HepG2 (cell line): Measurements from ENCODE around the gene ST7L. TPM values are rescaled to one million over a fixed set of nuclear protein-coding genes. Genes with fewer than 3 reads are reported as not detected.

Experiments used
- ATAC-seq: fragments of 200-7000 bp; cut with Tn5 transposase; 3 replicates; pipeline ENCODE4 v1.9.1; 2020; ENCODE audit warnings: mild to moderate bottlenecking, moderate library complexity
- BruUV-seq: library from RNA; stranded (reverse); fragments of 400-500 nt; replicated peaks from 2 replicates; lab custom pipeline; 2021; lab: Mats Ljungman, UMichigan
- CTCF ChIA-PET: fragments of 300-600 bp; formaldehyde crosslinking; extraction: SDS; loops from one replicate; lab custom pipeline; 2021; ENCODE audit warnings: low total read pairs, inconsistent platforms, low intra/inter-chr PET ratio; lab: Yijun Ruan, JAX
- POLR2A ChIA-PET: fragments of 350-600 bp; sonication (Branson Sonifier 250); formaldehyde crosslinking; loops from one replicate; lab custom pipeline; 2020; ENCODE audit warnings: antibody characterized with exemption, inconsistent platforms; lab: Yijun Ruan, JAX
- DNase-seq: peaks from one replicate; pipeline ENCODE4 v3.0.0-alpha.2; 2015; ENCODE audit warnings: low spot score
- FAIRE-seq: peaks from 3 replicates; lab custom pipeline; 2011; peaks lifted over from hg19 to GRCh38; lab: Jason Lieb, UNC
- H2AFZ ChIP-seq: one replicate; pipeline ENCODE4 v1.6.1; 2011; ENCODE audit warnings: low read length, inconsistent platforms
- H3K27ac ChIP-seq: fragments of 300-600 bp; 3 replicates; pipeline ENCODE4 v1.8.0; 2011; ENCODE audit warnings: mixed run types, mild to moderate bottlenecking, mixed read lengths, low read length, inconsistent platforms; ENCODE audit not compliant: insufficient read depth; ENCODE audit errors: extremely low read length
- H3K27me3 ChIP-seq, 2 experiments: fragments of 200-600 bp in 1 of 2; 2 replicates in 1 of 2; 3 replicates in 1 of 2; pipeline versions ENCODE4 v1.6.0 to v1.8.0; 2011; ENCODE audit warnings: low read length in 2 of 2, mild to moderate bottlenecking in 2 of 2, moderate library complexity in 2 of 2, inconsistent platforms in 1 of 2; ENCODE audit not compliant: insufficient read depth in 2 of 2, control insufficient read depth in 1 of 2
- H3K36me3 ChIP-seq, 2 experiments: fragments of 200-600 bp in 1 of 2; replicated peaks in 1 of 2; 2 replicates in 1 of 2; 3 replicates in 1 of 2; pipeline versions ENCODE4 v1.5.1 to v1.8.0; 2011; ENCODE audit warnings: low read length in 2 of 2, inconsistent platforms in 1 of 2; ENCODE audit not compliant: insufficient read depth in 2 of 2, control insufficient read depth in 1 of 2
- H3K4me1 ChIP-seq: 2 replicates; pipeline ENCODE4 v1.5.1; 2012; ENCODE audit warnings: low read length, inconsistent platforms; ENCODE audit not compliant: insufficient read depth
- H3K4me2 ChIP-seq: 2 replicates; pipeline ENCODE4 v1.6.0; 2011; ENCODE audit warnings: low read depth, low read length, inconsistent platforms
- H3K4me3 ChIP-seq, 3 experiments: fragments of 200-600 bp in 1 of 3; sonication (generic), shearing (Covaris generic) in 1 of 3; replicated peaks in 1 of 3; 2 replicates each; pipeline ENCODE4 v1.5.1; 2011 to 2016; ENCODE audit warnings: low read length in 3 of 3, inconsistent platforms in 2 of 3, low read depth in 2 of 3, mild to moderate bottlenecking in 2 of 3, control low read depth in 1 of 3, mixed read lengths in 1 of 3; ENCODE audit not compliant: insufficient read depth in 1 of 3
- H3K79me2 ChIP-seq: one replicate; pipeline ENCODE4 v1.6.1; 2011; ENCODE audit warnings: low read length, inconsistent platforms; ENCODE audit not compliant: insufficient read depth
- H3K9ac ChIP-seq: 2 replicates; pipeline ENCODE4 v1.6.0; 2011; ENCODE audit warnings: mild to moderate bottlenecking, low read depth, low read length, inconsistent platforms; ENCODE audit not compliant: insufficient read depth
- H3K9me3 ChIP-seq: 2 replicates; pipeline ENCODE4 v1.5.1; 2012; ENCODE audit warnings: mild to moderate bottlenecking, low read length
- H4K20me1 ChIP-seq: 2 replicates; pipeline ENCODE4 v1.6.0; 2011; ENCODE audit warnings: inconsistent platforms, mild to moderate bottlenecking, low read length, moderate library complexity; ENCODE audit not compliant: insufficient read depth
- HDAC6 ChIP-seq: fragments of 200-600 bp; sonication (generic); IDR thresholded peaks from 2 replicates; pipeline ENCODE4 v1.7.0; 2017; ENCODE audit warnings: mild to moderate bottlenecking, antibody characterized with exemption, low read length, low read depth
- HMGA1 ChIP-seq: sonication (generic); formaldehyde crosslinking; conservative IDR thresholded peaks from 2 replicates; pipeline ENCODE4 v1.4.0; 2020; ENCODE audit warnings: missing genetic modification reagents
- MXD4 ChIP-seq: IDR thresholded peaks from 2 replicates; pipeline ENCODE4 v1.6.1; 2016; ENCODE audit warnings: mild to moderate bottlenecking, missing biosample characterization, missing genetic modification reagents
- RORA ChIP-seq: sonication (generic); formaldehyde crosslinking; IDR thresholded peaks from 2 replicates; pipeline ENCODE4 v1.5.0; 2020; ENCODE audit warnings: mild to moderate bottlenecking, missing genetic modification reagents, moderate library complexity
- SAP130 ChIP-seq: IDR thresholded peaks from 2 replicates; pipeline ENCODE4 v1.6.1; 2016; ENCODE audit warnings: low read depth
- YY1 ChIP-seq: IDR thresholded peaks from 2 replicates; pipeline ENCODE4 v1.6.1; 2011; ENCODE audit warnings: low read length, low read depth, moderate library complexity, mild to moderate bottlenecking; ENCODE audit not compliant: insufficient read depth, insufficient replicate concordance
- ZC3H4 ChIP-seq: sonication (generic); formaldehyde crosslinking; IDR thresholded peaks from 2 replicates; pipeline ENCODE4 v1.4.0; 2020; ENCODE audit warnings: missing genetic modification reagents, borderline replicate concordance
- ZFP90 ChIP-seq: sonication (generic); formaldehyde crosslinking; IDR thresholded peaks from 2 replicates; pipeline ENCODE4 v1.8.0; 2022; ENCODE audit warnings: missing genetic modification reagents, mild to moderate bottlenecking, inconsistent platforms, borderline replicate concordance
- ZNF510 ChIP-seq: sonication (generic); formaldehyde crosslinking; IDR thresholded peaks from 2 replicates; pipeline ENCODE4 v1.4.0; 2020; ENCODE audit warnings: low read depth, mild to moderate bottlenecking, missing genetic modification reagents
- ZNF543 ChIP-seq: sonication (generic); formaldehyde crosslinking; IDR thresholded peaks from 2 replicates; pipeline ENCODE4 v1.4.0; 2020; ENCODE audit warnings: mild to moderate bottlenecking, missing genetic modification reagents
- ZNF570 ChIP-seq: sonication (generic); formaldehyde crosslinking; IDR thresholded peaks from 2 replicates; pipeline ENCODE4 v1.4.0; 2020; ENCODE audit warnings: mild to moderate bottlenecking, missing genetic modification reagents, borderline replicate concordance
- ZNF605 ChIP-seq: sonication (generic); formaldehyde crosslinking; IDR thresholded peaks from 2 replicates; pipeline ENCODE4 v1.8.0; 2022; ENCODE audit warnings: mild to moderate bottlenecking, missing genetic modification reagents
- ZNF614 ChIP-seq: IDR thresholded peaks from 2 replicates; pipeline ENCODE4 v1.6.1; 2018; ENCODE audit warnings: missing biosample characterization, missing genetic modification reagents, inconsistent platforms, borderline replicate concordance
- ZNF720 ChIP-seq: sonication (generic); formaldehyde crosslinking; IDR thresholded peaks from 2 replicates; pipeline ENCODE4 v1.4.0; 2020; ENCODE audit warnings: missing genetic modification reagents
- ZNF790 ChIP-seq: sonication (generic); formaldehyde crosslinking; IDR thresholded peaks from 2 replicates; pipeline ENCODE4 v1.8.0; 2022; ENCODE audit warnings: missing genetic modification reagents, mild to moderate bottlenecking, borderline replicate concordance
- WGBS: methylation state at CpG from one replicate; pipeline ENCODE4 v1.1.6; 2017; ENCODE audit warnings: low lambda C conversion rate; 5-methylcytosine and 5-hydroxymethylcytosine counted together
- in situ Hi-C: cut with HindIII; loops from 2 replicates; pipeline ENCODE4 v1.10.0; 2017; ENCODE audit warnings: low pct_unique_long_range_greater_than_20kb; ENCODE audit not compliant: extremely low pct_ligation_motif_present
- intact Hi-C: fragments of 100-400 bp; cut with micrococcal nuclease; formaldehyde crosslinking; loops from one replicate; pipeline ENCODE4 v1.10.0; 2022; ENCODE audit not compliant: unreplicated experiment
- polyA plus RNA-seq, 8 experiments: library from polyadenylated mRNA; depleted of rRNA in 3 of 8; stranded (reverse) in 7 of 8; unstranded in 1 of 8; fragments of >200 nt; fragmentation: Illumina TruSeq in 4 of 8; extraction: Trizol in 4 of 8; gene quantifications; 2 replicates each; pipeline versions ENCODE4 v1.2.1 to v1.2.3, GENCODE V29; 2011 to 2016; ENCODE audit warnings: low read depth in 4 of 8, missing spikeins in 1 of 8, mixed read lengths in 1 of 8; ENCODE audit not compliant: insufficient read depth in 1 of 8
- total RNA-seq, 5 experiments: library from RNA; depleted of rRNA; stranded (reverse); fragments of >200 nt; fragmentation: Illumina TruSeq; extraction: Trizol; gene quantifications; 2 replicates each; pipeline ENCODE4 v1.2.3, GENCODE V29; 2016; ENCODE audit warnings: low read depth in 1 of 5
- TF ChIP-seq, protein P1 (sequence below): IDR thresholded peaks from 2 replicates; pipeline ENCODE4 v1.6.1; 2016; ENCODE audit warnings: control low read depth
- TF ChIP-seq, protein P2 (sequence below): sonication (generic); formaldehyde crosslinking; IDR thresholded peaks from 2 replicates; pipeline ENCODE4 v1.8.0; 2022; ENCODE audit warnings: missing genetic modification reagents, mild to moderate bottlenecking, moderate library complexity, borderline replicate concordance
- TF ChIP-seq, protein P3 (sequence below): sonication (generic); formaldehyde crosslinking; IDR thresholded peaks from 2 replicates; pipeline ENCODE4 v1.9.0; 2022; ENCODE audit warnings: low read depth, missing genetic modification reagents

Gene ST7L
- total and polyA plus RNA-seq, 2 of the 13 experiments (the other 11 are each of a cell fraction or from before 2014, with no cell fraction given): 8.6 to 19.9 TPM

DNA sequence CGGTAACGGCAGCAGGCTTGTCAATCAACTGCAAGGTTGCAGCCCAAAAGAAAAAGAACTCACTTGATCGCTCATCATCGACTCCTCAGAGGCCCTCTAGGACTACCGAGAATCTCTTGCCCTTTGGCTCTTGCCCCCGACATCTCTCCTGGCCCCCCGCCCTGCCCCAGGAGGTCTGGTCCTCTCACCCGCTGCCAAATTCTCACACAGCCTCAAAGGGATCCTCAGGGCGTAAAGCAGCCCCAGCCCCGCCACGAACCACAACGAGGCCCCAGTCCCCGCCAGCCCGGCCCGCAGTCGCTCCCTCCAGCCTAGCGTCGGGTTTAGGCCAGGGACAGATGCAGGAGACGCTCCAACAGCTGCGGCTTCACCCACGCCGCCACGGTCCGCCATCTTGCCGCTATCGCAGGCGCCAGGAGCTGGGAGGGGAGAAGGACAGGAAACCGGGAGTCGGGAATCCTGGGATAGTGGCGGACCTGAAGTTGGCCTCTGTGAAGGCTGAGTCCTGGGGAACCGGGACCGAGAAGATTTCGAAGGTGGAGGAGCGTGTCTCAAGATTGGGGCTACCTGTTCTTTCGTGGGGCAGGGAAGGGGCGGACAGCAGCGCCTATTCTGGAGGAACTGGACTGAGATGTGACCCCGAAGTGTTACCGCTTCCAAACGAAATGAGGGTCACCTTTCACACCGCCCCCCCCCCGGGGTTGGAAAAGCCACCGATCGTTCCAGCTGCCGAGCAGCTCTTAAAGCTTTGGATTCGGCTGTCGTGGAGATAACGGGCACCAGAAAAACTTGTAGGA is at the start of gene ST7L (continued):
- TF ChIP-seq, protein P1, sequence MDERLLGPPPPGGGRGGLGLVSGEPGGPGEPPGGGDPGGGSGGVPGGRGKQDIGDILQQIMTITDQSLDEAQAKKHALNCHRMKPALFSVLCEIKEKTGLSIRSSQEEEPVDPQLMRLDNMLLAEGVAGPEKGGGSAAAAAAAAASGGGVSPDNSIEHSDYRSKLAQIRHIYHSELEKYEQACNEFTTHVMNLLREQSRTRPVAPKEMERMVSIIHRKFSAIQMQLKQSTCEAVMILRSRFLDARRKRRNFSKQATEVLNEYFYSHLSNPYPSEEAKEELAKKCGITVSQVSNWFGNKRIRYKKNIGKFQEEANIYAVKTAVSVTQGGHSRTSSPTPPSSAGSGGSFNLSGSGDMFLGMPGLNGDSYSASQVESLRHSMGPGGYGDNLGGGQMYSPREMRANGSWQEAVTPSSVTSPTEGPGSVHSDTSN: peak; percentile 34; the same call in 1 of the 2 replicates
- TF ChIP-seq, protein P2, sequence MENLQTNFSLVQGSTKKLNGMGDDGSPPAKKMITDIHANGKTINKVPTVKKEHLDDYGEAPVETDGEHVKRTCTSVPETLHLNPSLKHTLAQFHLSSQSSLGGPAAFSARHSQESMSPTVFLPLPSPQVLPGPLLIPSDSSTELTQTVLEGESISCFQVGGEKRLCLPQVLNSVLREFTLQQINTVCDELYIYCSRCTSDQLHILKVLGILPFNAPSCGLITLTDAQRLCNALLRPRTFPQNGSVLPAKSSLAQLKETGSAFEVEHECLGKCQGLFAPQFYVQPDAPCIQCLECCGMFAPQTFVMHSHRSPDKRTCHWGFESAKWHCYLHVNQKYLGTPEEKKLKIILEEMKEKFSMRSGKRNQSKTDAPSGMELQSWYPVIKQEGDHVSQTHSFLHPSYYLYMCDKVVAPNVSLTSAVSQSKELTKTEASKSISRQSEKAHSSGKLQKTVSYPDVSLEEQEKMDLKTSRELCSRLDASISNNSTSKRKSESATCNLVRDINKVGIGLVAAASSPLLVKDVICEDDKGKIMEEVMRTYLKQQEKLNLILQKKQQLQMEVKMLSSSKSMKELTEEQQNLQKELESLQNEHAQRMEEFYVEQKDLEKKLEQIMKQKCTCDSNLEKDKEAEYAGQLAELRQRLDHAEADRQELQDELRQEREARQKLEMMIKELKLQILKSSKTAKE (CRISPR knock-in tag): no peak
- TF ChIP-seq ZNF570 (CRISPR knock-in tag): no peak
- TF ChIP-seq YY1: peak; percentile 97

DNA sequence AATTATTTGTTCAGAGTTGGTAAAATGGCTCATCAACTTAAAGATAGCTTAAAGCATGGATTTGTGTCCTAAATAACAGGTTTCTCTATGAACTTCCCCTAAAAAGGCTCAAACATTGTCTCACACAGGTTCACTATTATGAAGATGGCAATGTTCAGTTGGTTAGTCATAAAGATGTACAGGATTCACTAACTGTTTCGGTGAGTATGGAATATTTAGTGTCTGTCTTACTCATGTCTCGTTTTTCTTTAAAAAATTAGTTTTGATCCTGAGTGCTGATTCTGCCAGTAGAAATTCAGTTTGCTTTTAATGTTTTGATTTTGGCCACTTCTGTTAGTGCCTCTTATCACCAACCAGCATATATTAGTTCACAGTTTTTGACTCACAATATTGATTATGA is 48.0 kb upstream of the ST7L start:
- ChIA-PET CTCF (no interaction called here), POLR2A (no interaction called here)
- no peaks in the 10 kb centered on the region for H3K9me3 ChIP-seq
- H3K79me2 ChIP-seq: no peaks in the 10 kb centered on the region
- H2AFZ ChIP-seq: no peak overlapping the region
- no peak overlapping the region for H3K4me2 ChIP-seq
- H4K20me1 ChIP-seq: no peaks in the 10 kb centered on the region
- no peaks in the 10 kb centered on the region for H3K27me3 ChIP-seq
- H3K36me3 ChIP-seq: peaks cover 5 to 73% of the 10 kb centered on the region in 2 experiments
- FAIRE-seq (no peak), DNase-seq (no peak), ATAC-seq (no peak)
- H3K27ac ChIP-seq: no peak overlapping the region
- in situ Hi-C loops (no loop called here), intact Hi-C loops (no loop called here)
- WGBS: 96% methylated on average over 2 of the region's 2 CpGs
- no peaks in the 10 kb centered on the region for H3K4me1 ChIP-seq
- BruUV-seq: no TSS peak
- H3K9ac ChIP-seq: no peak overlapping the region
- H3K4me3 ChIP-seq: no peak overlapping the region
- TF ChIP-seq ZFP90 (CRISPR knock-in tag) (no peak), ZNF543 (CRISPR knock-in tag) (no peak), HMGA1 (no peak), ZNF510 (CRISPR knock-in tag) (no peak), SAP130 (no peak), ZNF614 (CRISPR knock-in tag) (no peak), HDAC6 (no peak), ZNF790 (CRISPR knock-in tag) (no peak), ZNF605 (CRISPR knock-in tag) (no peak), MXD4 (no peak), ZC3H4 (no peak), ZNF720 (CRISPR knock-in tag) (no peak), RORA (CRISPR knock-in tag) (no peak)
- TF ChIP-seq, protein P3, sequence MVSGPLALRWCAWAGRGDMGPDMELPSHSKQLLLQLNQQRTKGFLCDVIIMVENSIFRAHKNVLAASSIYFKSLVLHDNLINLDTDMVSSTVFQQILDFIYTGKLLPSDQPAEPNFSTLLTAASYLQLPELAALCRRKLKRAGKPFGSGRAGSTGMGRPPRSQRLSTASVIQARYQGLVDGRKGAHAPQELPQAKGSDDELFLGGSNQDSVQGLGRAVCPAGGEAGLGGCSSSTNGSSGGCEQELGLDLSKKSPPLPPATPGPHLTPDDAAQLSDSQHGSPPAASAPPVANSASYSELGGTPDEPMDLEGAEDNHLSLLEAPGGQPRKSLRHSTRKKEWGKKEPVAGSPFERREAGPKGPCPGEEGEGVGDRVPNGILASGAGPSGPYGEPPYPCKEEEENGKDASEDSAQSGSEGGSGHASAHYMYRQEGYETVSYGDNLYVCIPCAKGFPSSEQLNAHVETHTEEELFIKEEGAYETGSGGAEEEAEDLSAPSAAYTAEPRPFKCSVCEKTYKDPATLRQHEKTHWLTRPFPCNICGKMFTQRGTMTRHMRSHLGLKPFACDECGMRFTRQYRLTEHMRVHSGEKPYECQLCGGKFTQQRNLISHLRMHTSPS (CRISPR knock-in tag): no peak
